Ascending aorta (tissue), 2 donors: ENCODE measurements around the gene FSD1L. TPM values are rescaled to one million over a fixed set of nuclear protein-coding genes. Genes with fewer than 3 reads are reported as not detected.

ENCODE experiments used
- DNase-seq, 2 donors: peaks; one replicate each; pipeline ENCODE4 v3.0.0-alpha.2; 2019; ENCODE audit warnings: low spot score in 2 of 2
- H3K27ac ChIP-seq, 2 donors: fragments of 200-600 bp; sonication (generic); one replicate each; pipeline ENCODE4 v1.5.1; 2016 to 2017; ENCODE audit warnings: mild to moderate bottlenecking in 1 of 2
- H3K27me3 ChIP-seq: fragments of 200-600 bp; sonication (generic); one replicate; pipeline ENCODE4 v1.5.1; 2017
- H3K36me3 ChIP-seq, 2 donors: fragments of 200-600 bp; sonication (generic); one replicate each; pipeline ENCODE4 v1.5.1; 2016
- H3K4me1 ChIP-seq, 2 donors: fragments of 200-600 bp; sonication (generic); one replicate each; pipeline ENCODE4 v1.5.1; 2016 to 2017; ENCODE audit warnings: mild to moderate bottlenecking in 1 of 2
- H3K4me3 ChIP-seq, 2 donors: fragments of 200-600 bp; sonication (generic); one replicate each; pipeline ENCODE4 v1.5.1; 2016 to 2017; ENCODE audit warnings: mild to moderate bottlenecking in 1 of 2
- H3K9me3 ChIP-seq, 2 donors: fragments of 200-600 bp; sonication (generic); one replicate each; pipeline ENCODE4 v1.5.1; 2016
- CTCF ChIP-seq, 3 experiments: fragments of 200-600 bp in 2 of 3; fragments of 450-650 bp in 1 of 3; sonication (generic) in 2 of 3; IDR thresholded peaks; one replicate each; pipeline ENCODE4 v1.5.1; 2016 to 2019; ENCODE audit warnings: antibody characterized with exemption in 3 of 3, mild to moderate bottlenecking in 1 of 3, moderate library complexity in 1 of 3
- intact Hi-C: fragments of 100-400 bp; cut with DNase I; formaldehyde crosslinking; loops from one replicate; pipeline ENCODE4 v1.15.1; 2023
- total RNA-seq: library from RNA; depleted of rRNA; stranded (reverse); fragments of >200 nt; gene quantifications from one replicate; pipeline ENCODE4 v1.1.0, GENCODE V29; 2016

The FSD1L gene
- total RNA-seq, 1 donor from 2014 or later, result 0.43 TPM

- DNase-seq, result no peak
- H3K27me3 ChIP-seq, result no peaks in the 10 kb centered on the region
- H3K9me3 ChIP-seq, result no peaks in the 10 kb centered on the region
- intact Hi-C loops, result no loop called here
- no peaks in the 10 kb centered on the region for H3K4me1 ChIP-seq
- no peak overlapping the region for H3K4me3 ChIP-seq
- H3K36me3 ChIP-seq, result peaks cover 2 to 26% of the 10 kb centered on the region in 2 donors
- TF ChIP-seq CTCF (IDR thresholded peaks at IDR 0.05), result no peak
- H3K27ac ChIP-seq, result no peak overlapping the region
These were observed 21.0 kb downstream of the FSD1L start for GRCh38 chr9:105468875-105469274.

GRCh38 chr9:105473221-105473620, 25.4 kb downstream of the FSD1L start:
- no peaks in the 10 kb centered on the region for H3K27me3 ChIP-seq
- H3K36me3 ChIP-seq, result peaks cover 0 to 10% of the 10 kb centered on the region in 2 donors
- H3K4me1 ChIP-seq, result no peaks in the 10 kb centered on the region
- H3K9me3 ChIP-seq, result no peaks in the 10 kb centered on the region
- TF ChIP-seq CTCF (IDR thresholded peaks at IDR 0.05), result no peak
- intact Hi-C loops, result no loop called here
- no peak for DNase-seq
- no peak overlapping the region for H3K4me3 ChIP-seq
- no peak overlapping the region for H3K27ac ChIP-seq

GRCh38 chr9:105475302-105475701, 27.5 kb downstream of the FSD1L start:
- no peaks in the 10 kb centered on the region for H3K4me1 ChIP-seq
- H3K9me3 ChIP-seq, result no peaks in the 10 kb centered on the region
- no peak overlapping the region for H3K27ac ChIP-seq
- no peak for DNase-seq
- intact Hi-C loops, result loop anchor here (5.0 kb wide), 1 partner anchor 48 kb away; no protein-coding TSS in a partner anchor
- no peaks in the 10 kb centered on the region for H3K27me3 ChIP-seq
- H3K36me3 ChIP-seq, result peaks cover 0 to 4% of the 10 kb centered on the region in 2 donors
- TF ChIP-seq CTCF (IDR thresholded peaks at IDR 0.05), result peak in 1 of 3 experiments; percentile 30
- no peak overlapping the region for H3K4me3 ChIP-seq

- Histone ChIP-seq H3K4me1 (no peaks in the 10 kb centered on the region), H3K36me3 (no peaks in the 10 kb centered on the region), H3K9me3 (no peaks in the 10 kb centered on the region), H3K4me3 (no peak overlapping the region), H3K27me3 (no peaks in the 10 kb centered on the region), H3K27ac (no peak overlapping the region)
- intact Hi-C loops, result loop anchor here (5.0 kb wide), 1 partner anchor 53 kb away; no protein-coding TSS in a partner anchor
- TF ChIP-seq CTCF (IDR thresholded peaks at IDR 0.05), result no peak
- DNase-seq, result no peak
These were observed 32.0 kb downstream of the FSD1L start for GRCh38 chr9:105479846-105480245.

GRCh38 chr9:105483618-105484017, 35.8 kb downstream of the FSD1L start:
- no peak for DNase-seq
- H3K36me3 ChIP-seq, result no peaks in the 10 kb centered on the region
- no peaks in the 10 kb centered on the region for H3K27me3 ChIP-seq
- no peak overlapping the region for H3K4me3 ChIP-seq
- intact Hi-C loops, result no loop called here
- no peaks in the 10 kb centered on the region for H3K4me1 ChIP-seq
- no peaks in the 10 kb centered on the region for H3K9me3 ChIP-seq
- TF ChIP-seq CTCF (IDR thresholded peaks at IDR 0.05), result no peak
- H3K27ac ChIP-seq, result no peak overlapping the region

GRCh38 chr9:105484226-105484625, 36.4 kb downstream of the FSD1L start:
- H3K36me3 ChIP-seq, result no peaks in the 10 kb centered on the region
- H3K4me1 ChIP-seq, result no peaks in the 10 kb centered on the region
- intact Hi-C loops, result no loop called here
- H3K27me3 ChIP-seq, result no peaks in the 10 kb centered on the region
- H3K9me3 ChIP-seq, result no peaks in the 10 kb centered on the region
- DNase-seq, result no peak
- H3K4me3 ChIP-seq, result no peak overlapping the region
- TF ChIP-seq CTCF (IDR thresholded peaks at IDR 0.05), result no peak
- H3K27ac ChIP-seq, result no peak overlapping the region
